ENCODE data around the gene CYP4X1. TPM values are rescaled to one million over a fixed set of nuclear protein-coding genes. Genes with fewer than 3 reads are reported as not detected.
A peak's percentile ranks its signal among the peaks of the same experiment; 100 is the strongest.
"Not testable (repeated sequence)": the region's sequence is repeated elsewhere in the genome, so short reads cannot be mapped to it uniquely, and the experiment has no call there.

CYP4X1 gene
- total and polyA plus RNA-seq, 9 of the 15 experiments (the other 6 are each of a cell fraction or from before 2014, with no cell fraction given), result 0.03 to 0.17 (median 0.06) TPM; not detected in 6

DNA sequence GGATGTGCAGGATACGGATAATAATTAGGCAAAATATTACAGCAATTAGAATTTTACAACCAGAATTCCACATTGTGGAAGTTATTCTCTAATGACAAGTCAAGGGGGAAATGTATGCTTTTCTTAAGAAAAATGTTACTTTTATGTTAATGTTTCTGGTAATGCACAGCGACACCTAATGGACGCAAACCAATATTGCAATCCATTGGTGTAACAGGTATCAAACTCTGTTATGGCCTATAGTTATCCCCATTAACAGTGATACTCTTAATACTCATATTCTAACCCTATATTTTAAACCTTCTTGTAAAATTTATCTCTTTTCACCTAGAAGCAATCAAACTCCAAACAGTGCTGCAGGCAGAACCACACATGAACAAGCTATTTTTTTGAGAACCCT lies 65.9 kb downstream of the CYP4X1 start:
- ATAC-seq, result peak; percentile 82
- intact Hi-C loops (cut with micrococcal nuclease); POLR2A ChIA-PET; H3K4me3 ChIP-seq; CTCF ChIA-PET (ENCODE audit: low intra/inter-chr PET ratio); H3K9me1 ChIP-seq (ENCODE audit: control insufficient read depth, insufficient read depth, low read length); H3K79me2 ChIP-seq (ENCODE audit: control insufficient read depth, insufficient read depth, low read length); BruUV-seq (replicated peaks); H3K27ac ChIP-seq (ENCODE audit: extremely low read depth, low read depth, low read length); H2AFZ ChIP-seq (ENCODE audit: low read depth, low read length); H3K36me3 ChIP-seq (ENCODE audit: control insufficient read depth, insufficient read depth, low read length); H3K4me2 ChIP-seq (ENCODE audit: insufficient read depth, low read length); in situ Hi-C loops (cut with MboI); H3K9me3 ChIP-seq (replicated peaks; ENCODE audit: control insufficient read depth, insufficient read depth, low read depth, low read length); H4K20me1 ChIP-seq (replicated peaks; ENCODE audit: control insufficient read depth, insufficient read depth, low read length); H3K9ac ChIP-seq (ENCODE audit: insufficient read depth in 1 of 2, low read depth in 2 of 2, low read length in 2 of 2); H3K4me1 ChIP-seq (replicated peaks in 1 of 2; ENCODE audit: control insufficient read depth in 2 of 2, insufficient read depth in 2 of 2, low read length in 2 of 2); H3K27me3 ChIP-seq (ENCODE audit: control insufficient read depth in 2 of 2, insufficient read depth in 2 of 2, low read length in 2 of 2): not testable (repeated sequence)
- TF ChIP-seq, protein P1, sequence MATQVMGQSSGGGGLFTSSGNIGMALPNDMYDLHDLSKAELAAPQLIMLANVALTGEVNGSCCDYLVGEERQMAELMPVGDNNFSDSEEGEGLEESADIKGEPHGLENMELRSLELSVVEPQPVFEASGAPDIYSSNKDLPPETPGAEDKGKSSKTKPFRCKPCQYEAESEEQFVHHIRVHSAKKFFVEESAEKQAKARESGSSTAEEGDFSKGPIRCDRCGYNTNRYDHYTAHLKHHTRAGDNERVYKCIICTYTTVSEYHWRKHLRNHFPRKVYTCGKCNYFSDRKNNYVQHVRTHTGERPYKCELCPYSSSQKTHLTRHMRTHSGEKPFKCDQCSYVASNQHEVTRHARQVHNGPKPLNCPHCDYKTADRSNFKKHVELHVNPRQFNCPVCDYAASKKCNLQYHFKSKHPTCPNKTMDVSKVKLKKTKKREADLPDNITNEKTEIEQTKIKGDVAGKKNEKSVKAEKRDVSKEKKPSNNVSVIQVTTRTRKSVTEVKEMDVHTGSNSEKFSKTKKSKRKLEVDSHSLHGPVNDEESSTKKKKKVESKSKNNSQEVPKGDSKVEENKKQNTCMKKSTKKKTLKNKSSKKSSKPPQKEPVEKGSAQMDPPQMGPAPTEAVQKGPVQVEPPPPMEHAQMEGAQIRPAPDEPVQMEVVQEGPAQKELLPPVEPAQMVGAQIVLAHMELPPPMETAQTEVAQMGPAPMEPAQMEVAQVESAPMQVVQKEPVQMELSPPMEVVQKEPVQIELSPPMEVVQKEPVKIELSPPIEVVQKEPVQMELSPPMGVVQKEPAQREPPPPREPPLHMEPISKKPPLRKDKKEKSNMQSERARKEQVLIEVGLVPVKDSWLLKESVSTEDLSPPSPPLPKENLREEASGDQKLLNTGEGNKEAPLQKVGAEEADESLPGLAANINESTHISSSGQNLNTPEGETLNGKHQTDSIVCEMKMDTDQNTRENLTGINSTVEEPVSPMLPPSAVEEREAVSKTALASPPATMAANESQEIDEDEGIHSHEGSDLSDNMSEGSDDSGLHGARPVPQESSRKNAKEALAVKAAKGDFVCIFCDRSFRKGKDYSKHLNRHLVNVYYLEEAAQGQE (IDR thresholded peaks at IDR 0.05; ENCODE audit: borderline replicate concordance), result peak; percentile 34; the same call in 1 of the 2 replicates
- TF ChIP-seq, protein P1 (CRISPR knock-in tag; IDR thresholded peaks at IDR 0.05; ENCODE audit: low read depth), result not testable (repeated sequence)
- TF ChIP-seq RAD21 (CRISPR knock-in tag; conservative IDR thresholded peaks at IDR 0.05 in 1 of 2, IDR thresholded peaks at IDR 0.05 in 1 of 2), result peak; percentile 24 to 66; a peak in 3 of 4 replicates
- TF ChIP-seq, protein P2, sequence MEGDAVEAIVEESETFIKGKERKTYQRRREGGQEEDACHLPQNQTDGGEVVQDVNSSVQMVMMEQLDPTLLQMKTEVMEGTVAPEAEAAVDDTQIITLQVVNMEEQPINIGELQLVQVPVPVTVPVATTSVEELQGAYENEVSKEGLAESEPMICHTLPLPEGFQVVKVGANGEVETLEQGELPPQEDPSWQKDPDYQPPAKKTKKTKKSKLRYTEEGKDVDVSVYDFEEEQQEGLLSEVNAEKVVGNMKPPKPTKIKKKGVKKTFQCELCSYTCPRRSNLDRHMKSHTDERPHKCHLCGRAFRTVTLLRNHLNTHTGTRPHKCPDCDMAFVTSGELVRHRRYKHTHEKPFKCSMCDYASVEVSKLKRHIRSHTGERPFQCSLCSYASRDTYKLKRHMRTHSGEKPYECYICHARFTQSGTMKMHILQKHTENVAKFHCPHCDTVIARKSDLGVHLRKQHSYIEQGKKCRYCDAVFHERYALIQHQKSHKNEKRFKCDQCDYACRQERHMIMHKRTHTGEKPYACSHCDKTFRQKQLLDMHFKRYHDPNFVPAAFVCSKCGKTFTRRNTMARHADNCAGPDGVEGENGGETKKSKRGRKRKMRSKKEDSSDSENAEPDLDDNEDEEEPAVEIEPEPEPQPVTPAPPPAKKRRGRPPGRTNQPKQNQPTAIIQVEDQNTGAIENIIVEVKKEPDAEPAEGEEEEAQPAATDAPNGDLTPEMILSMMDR (IDR thresholded peaks at IDR 0.05 in 2 of 3, conservative IDR thresholded peaks at IDR 0.05 in 1 of 3; ENCODE audit: insufficient read depth in 2 of 3, low read depth in 1 of 3, low read length in 3 of 3), result peak in 1 of 3 experiments; percentile 49; a peak in 2 of 6 replicates
- peak; percentile 56 for FAIRE-seq
- 0% methylated on average over 3 of the region's 3 CpGs for WGBS (ENCODE audit: insufficient coverage, low coverage, missing lambda C conversion rate)
- peak in 1 of 4 experiments; percentile 61 for DNase-seq (ENCODE audit: extremely low read depth in 1 of 4, low spot score in 3 of 4)
